Measurements from ENCODE around the gene PPP1CB. TPM values are rescaled to one million over a fixed set of nuclear protein-coding genes. Genes with fewer than 3 reads are reported as not detected.

PPP1CB gene
- total RNA-seq, 1 donor from 2014 or later: 196 TPM

GRCh38 chr2:28745225-28745624 lies 6.4 kb upstream of the PPP1CB start:
- intact Hi-C loops (cut with DNase I): no loop called here

DNA sequence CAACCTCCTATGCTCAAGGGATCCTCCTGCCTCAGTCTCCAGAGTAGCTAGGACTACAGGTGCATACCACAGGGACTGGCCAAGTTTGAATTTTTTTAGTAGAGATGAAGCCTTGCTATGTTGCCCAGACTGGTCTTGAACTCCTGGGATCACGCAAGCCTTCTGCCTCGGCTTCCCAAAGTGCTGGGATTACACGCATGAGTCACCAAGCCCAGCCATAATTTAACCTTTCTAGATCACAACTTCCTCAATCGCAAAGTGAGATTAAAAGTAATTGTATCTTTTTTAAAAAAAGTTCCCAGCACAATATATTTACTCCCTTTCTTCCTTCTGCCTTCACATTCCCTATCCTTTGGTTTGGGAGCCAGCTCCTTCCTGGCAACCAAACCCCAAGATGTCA lies 5.8 kb upstream of the PPP1CB start:
- no peaks in the 10 kb centered on the region for H3K27me3 ChIP-seq
- no peaks in the 10 kb centered on the region for H3K36me3 ChIP-seq
- H3K4me1 ChIP-seq: peaks cover 24 to 54% of the 10 kb centered on the region in 2 donors
- TF ChIP-seq CTCF (IDR thresholded peaks at IDR 0.05): no peak
- DNase-seq (ENCODE audit: low spot score in 2 of 2): no peak
- intact Hi-C loops (cut with DNase I): no loop called here
- H3K4me3 ChIP-seq: no peak overlapping the region
- no peaks in the 10 kb centered on the region for H3K9me3 ChIP-seq
- peak overlapping the region; percentile 100 for H3K27ac ChIP-seq

More at GRCh38 chr2:28745225-28745624, 6.4 kb upstream of the PPP1CB start:
- no peak for DNase-seq (ENCODE audit: low spot score in 2 of 2)
- Histone ChIP-seq H3K27me3 (no peaks in the 10 kb centered on the region), H3K36me3 (no peaks in the 10 kb centered on the region), H3K4me3 (peak overlapping the region; percentile 15 to 17), H3K27ac (peak overlapping the region; percentile 100), H3K9me3 (no peaks in the 10 kb centered on the region), H3K4me1 (peaks cover 22 to 51% of the 10 kb centered on the region in 2 donors)
- no peak for TF ChIP-seq CTCF (IDR thresholded peaks at IDR 0.05)

GRCh38 chr2:28746429-28747111 lies 5.1 kb upstream of the PPP1CB start:
- no peak for DNase-seq (ENCODE audit: low spot score in 2 of 2)
- peak overlapping the region; percentile 100 for H3K27ac ChIP-seq
- no peaks in the 10 kb centered on the region for H3K36me3 ChIP-seq
- no peaks in the 10 kb centered on the region for H3K27me3 ChIP-seq
- peaks cover 24 to 54% of the 10 kb centered on the region in 2 donors for H3K4me1 ChIP-seq
- no peaks in the 10 kb centered on the region for H3K9me3 ChIP-seq
- TF ChIP-seq CTCF (IDR thresholded peaks at IDR 0.05): no peak
- no peak overlapping the region for H3K4me3 ChIP-seq
- intact Hi-C loops (cut with DNase I): no loop called here

GRCh38 chr2:28747714-28748113 lies 3.9 kb upstream of the PPP1CB start:
- no peaks in the 10 kb centered on the region for H3K27me3 ChIP-seq
- H3K4me1 ChIP-seq: peaks cover 24 to 54% of the 10 kb centered on the region in 2 donors

DNA sequence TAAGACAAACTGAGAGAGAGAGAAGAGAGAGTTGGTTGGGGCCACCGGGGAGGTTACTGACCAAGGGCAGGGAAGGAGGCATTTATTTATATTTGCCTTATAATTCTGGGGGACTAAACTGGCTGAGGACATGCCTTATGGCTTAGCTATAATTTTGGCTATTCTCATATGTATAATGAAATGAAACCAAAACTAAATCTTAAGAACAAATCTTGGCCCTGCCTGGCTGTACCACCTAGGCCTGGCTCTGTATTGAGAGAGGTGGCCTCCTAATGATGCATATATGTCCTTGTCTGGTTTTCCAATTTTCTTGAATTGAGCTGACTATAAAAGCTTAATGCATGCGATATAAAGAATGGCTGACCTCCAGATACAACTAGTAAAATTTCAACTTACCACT lies 3.5 kb upstream of the PPP1CB start:
- no peak overlapping the region for H3K4me3 ChIP-seq
- no peak for TF ChIP-seq CTCF (IDR thresholded peaks at IDR 0.05)
- DNase-seq (ENCODE audit: low spot score in 2 of 2): no peak
- no peaks in the 10 kb centered on the region for H3K27me3 ChIP-seq
- intact Hi-C loops (cut with DNase I): no loop called here
- no peaks in the 10 kb centered on the region for H3K36me3 ChIP-seq
- no peaks in the 10 kb centered on the region for H3K9me3 ChIP-seq
- peak overlapping the region; percentile 100 for H3K27ac ChIP-seq
- H3K4me1 ChIP-seq: peaks cover 24 to 54% of the 10 kb centered on the region in 2 donors

More at GRCh38 chr2:28747714-28748113, 3.9 kb upstream of the PPP1CB start:
- no peak for DNase-seq (ENCODE audit: low spot score in 2 of 2)
- H3K4me3 ChIP-seq: no peak overlapping the region
- H3K27ac ChIP-seq: peak overlapping the region; percentile 100
- no peaks in the 10 kb centered on the region for H3K9me3 ChIP-seq
- intact Hi-C loops (cut with DNase I): no loop called here
- no peaks in the 10 kb centered on the region for H3K36me3 ChIP-seq
- TF ChIP-seq CTCF (IDR thresholded peaks at IDR 0.05): no peak
